Measurements from ENCODE around the gene SLC25A24.
A peak's percentile ranks its signal among the peaks of the same experiment; 100 is the strongest.
"Not testable (repeated sequence)": the region's sequence is repeated elsewhere in the genome, so short reads cannot be mapped to it uniquely, and the experiment has no call there.

Gene SLC25A24
- 21.5 to 24.9 (median 24.1) reads per million in 4 donors for total RNA-seq

DNA sequence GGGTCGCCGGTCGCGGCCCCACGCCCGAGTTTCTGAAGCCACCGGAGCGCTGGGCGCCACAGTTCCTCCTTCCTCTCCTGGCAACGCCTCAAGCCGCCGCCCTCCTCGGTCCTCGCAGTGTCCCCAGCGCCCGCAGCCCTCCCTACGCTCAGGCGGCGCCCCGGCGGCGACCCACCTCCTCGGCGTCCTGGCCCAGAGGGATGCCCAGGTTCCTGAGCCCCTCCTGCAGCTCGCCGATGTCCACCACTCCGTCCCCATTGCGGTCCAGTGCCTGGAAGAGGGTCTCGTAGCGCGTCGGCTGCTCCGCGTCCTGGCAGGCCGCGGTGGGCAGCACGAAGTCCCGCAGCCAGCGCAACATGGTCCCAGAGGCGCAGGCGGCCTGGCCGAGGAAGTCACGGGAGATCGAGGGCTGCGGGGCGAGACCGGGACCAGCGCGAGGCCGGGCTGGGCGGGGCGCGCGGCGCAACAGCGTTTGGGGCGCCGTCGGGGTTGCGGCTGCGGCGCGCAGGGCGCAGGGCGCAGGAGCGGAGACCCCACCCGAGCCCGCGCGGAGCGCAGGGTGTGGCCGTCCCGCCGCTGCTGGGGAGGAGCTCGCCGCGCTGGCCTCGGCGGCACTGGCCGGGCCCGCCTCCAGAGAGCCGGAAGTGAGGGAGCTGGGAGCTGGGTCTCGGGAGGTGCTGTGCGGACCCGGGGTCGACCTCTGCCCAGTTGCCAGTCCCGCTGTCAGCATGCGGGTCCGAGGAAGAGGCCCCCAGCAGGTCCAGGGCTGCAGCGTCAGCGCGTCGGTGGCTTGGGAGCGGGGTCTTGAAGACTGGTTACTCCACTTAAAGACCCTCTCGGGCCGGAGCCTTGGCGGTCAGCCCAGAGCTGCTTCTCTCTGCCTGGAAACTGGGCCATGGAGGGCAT, at the start of gene SLC25A24:
Gene SLC25A24, minus strand, starts transcription at position 563 of the 906 bp plus-strand sequence. Its CDS starts 205 bp downstream, at position 358.
- peak; percentile 53 to 85 (median 59) for DNase-seq

- DNase-seq = not testable (repeated sequence)
Measured at GRCh38 chr1:108243976-108244375, 43.8 kb upstream of the SLC25A24 start, which contains the start of gene NBPF4. Gene NBPF4, minus strand, starts transcription at chr1:108244076. Its CDS starts 315 bp downstream, at chr1:108243761.

- DNase-seq = not testable (repeated sequence)
Measured at GRCh38 chr1:108239426-108239825, 39.3 kb upstream of the SLC25A24 start.

- DNase-seq = not testable (repeated sequence)
Measured at GRCh38 chr1:108235308-108235707, 35.2 kb upstream of the SLC25A24 start.

GRCh38 chr1:108232183-108232582, 32.0 kb upstream of the SLC25A24 start:
- DNase-seq = not testable (repeated sequence)

DNA sequence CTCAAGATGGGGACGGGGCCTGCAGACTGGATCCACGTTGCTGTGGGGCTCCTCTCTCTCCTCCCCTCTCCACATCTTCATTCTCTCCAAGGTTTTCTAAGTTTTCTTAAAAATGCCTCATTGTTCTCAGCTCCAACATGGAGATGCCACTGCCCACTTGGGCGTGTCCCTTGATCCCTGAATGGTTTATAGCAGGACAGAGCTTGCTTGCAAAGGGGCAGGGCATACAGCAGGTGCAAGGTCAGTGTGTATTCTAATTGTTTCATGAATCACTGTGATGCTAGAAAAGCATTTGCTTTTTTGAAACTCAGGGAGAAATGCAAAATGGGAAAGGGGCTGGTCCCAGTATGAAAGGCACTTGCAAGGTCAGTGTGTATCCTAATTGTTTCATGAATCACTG, 29.8 kb upstream of the SLC25A24 start:
- DNase-seq = not testable (repeated sequence)

DNA sequence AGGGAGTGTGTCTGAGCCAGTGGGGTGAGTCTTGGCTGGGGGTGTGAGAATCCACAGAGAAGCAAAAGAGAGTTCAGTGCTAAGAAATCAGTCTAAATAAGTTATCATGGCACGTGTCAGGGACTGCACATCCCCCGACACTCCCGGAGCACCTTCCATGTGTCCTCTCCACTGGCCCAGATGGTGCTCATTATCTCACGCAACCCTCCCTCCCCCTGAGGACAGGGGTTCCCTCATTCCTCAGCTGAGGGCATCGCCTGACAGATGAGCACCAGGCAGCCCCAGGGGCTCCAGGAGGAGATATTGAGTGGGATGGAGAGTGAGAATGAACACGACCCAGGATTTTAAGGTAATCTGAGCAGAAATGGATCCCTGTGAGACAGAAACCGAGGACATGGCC, 27.6 kb upstream of the SLC25A24 start:
- not testable (repeated sequence) for DNase-seq

DNA sequence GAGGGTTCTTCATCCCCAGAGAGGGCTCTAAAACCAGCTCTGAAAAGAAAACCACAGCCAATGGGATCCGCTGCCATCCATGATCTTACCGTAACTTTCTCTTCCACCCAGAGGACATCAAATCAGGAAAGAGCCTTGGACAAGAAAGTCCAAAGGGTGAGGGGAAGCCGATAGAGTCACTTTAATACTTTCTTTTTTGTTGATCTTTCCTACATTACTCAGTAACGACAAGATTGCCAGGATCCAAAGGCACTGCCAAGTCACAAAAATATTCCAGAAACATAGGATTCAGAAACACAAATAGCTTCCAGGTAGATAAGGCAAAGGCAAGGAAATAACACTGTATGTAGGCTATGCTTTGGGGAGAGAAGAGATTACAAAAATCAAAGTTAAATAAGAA, 26.7 kb upstream of the SLC25A24 start:
- DNase-seq = not testable (repeated sequence)

- not testable (repeated sequence) for DNase-seq
Measured at GRCh38 chr1:108223226-108223625, 23.1 kb upstream of the SLC25A24 start.

- not testable (repeated sequence) for DNase-seq
Measured at GRCh38 chr1:108217515-108218174, 17.5 kb upstream of the SLC25A24 start.

GRCh38 chr1:108217007-108217406, 16.9 kb upstream of the SLC25A24 start:
- DNase-seq = not testable (repeated sequence)

- not testable (repeated sequence) for DNase-seq
Measured at GRCh38 chr1:108216028-108216890, 16.1 kb upstream of the SLC25A24 start.

- DNase-seq = peak in 1 of 5 donors; percentile 16
Measured at GRCh38 chr1:108214641-108215465, 14.7 kb upstream of the SLC25A24 start.

GRCh38 chr1:108211014-108211413, 10.9 kb upstream of the SLC25A24 start:
- DNase-seq = no peak

GRCh38 chr1:108209456-108210108, 9.4 kb upstream of the SLC25A24 start:
- DNase-seq = no peak

DNA sequence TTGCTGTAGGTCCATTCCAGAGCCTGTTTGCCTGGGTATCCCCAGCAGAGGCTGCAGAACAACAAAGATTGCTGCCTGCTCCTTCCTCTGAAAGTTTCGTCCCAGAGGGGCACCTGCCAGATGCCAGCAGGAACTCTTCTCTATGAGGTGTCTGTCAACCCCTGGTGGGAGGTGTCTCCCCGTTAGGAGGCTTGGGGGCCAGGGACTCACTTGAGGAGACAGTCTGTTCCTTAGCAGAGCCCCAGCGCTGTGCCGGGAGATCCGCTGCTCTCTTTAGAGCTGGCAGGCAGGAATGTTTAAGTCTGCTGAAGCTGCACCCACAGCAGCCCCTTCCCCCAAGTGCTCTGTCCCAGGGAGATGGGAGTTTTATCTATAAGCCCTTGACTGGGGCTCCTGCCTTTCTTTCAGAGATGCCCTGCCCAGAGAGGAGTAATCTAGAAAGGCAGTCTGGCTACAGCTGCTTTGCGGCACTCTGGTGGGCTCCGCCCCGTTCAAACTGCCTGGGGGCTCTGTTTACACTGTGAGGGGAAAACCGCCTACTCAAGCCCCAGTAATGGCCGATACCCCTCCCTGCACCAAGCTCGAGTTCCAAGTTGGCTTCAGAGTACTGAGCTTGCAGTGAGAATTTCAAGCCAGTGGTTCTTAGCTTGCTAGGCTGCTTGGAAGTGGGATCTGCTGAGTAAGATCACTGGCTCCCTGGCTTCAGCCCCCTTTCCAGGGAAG, 8.7 kb upstream of the SLC25A24 start:
- no peak for DNase-seq

DNA sequence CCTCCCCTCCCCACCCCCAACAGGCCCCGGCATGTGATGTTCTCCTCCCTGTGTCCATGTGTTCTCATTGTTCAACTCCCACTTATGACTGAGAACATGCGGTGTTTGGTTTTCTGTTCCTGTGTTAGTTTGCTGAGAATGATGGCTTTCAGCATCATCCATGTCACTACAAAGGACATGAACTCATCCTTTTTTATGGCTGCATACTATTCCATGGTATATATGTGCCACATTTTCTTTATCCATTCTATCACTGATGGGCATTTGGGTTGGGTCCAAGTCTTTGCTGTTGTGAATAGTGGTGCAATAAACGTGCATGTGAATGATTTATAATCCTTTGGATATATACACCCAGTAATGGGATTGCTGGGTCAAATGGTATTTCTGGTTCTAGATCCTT, 3.4 kb upstream of the SLC25A24 start:
- not testable (repeated sequence) for DNase-seq

- DNase-seq = no peak
Measured at GRCh38 chr1:108201687-108202086, 1.5 kb upstream of the SLC25A24 start.

DNA sequence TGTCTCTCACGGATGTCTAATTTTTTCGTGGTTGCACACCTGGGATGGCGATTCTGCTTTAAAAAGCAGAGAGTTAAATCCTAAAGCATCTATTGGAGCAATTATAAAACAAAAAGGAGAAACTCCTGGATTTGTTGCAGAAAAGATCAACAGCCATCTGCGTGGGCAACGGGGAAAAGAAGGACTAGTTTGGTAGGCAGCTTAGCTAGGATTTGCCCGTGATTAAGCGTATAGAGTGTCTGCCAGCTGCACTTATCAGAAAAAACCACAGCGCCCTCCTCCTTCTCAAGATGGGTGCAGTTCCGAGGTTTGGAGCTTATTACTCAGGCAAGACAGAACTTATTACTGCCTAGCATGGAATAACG, 526 bp upstream of the SLC25A24 start:
- DNase-seq = peak in 4 of 5 donors; percentile 10 to 59 (median 23)

- peak in 1 of 5 donors; percentile 4 for DNase-seq
Measured at GRCh38 chr1:108199201-108199691, 897 bp downstream of the SLC25A24 start.

Measured in T-helper 1 cell (primary cell).